PC-9 (cell line): ENCODE data around the gene LRRC63.

ENCODE experiments used
- CTCF ChIP-seq: fragments of 200-600 bp; sonication (generic); conservative IDR thresholded peaks from 2 replicates; pipeline ENCODE4 v1.6.1; 2017; ENCODE audit warnings: mixed run types, antibody characterized with exemption, mild to moderate bottlenecking, moderate library complexity
- EZH2 ChIP-seq: fragments of 200-600 bp; sonication (generic); IDR thresholded peaks from 2 replicates; pipeline ENCODE4 v1.8.0; 2017; ENCODE audit warnings: antibody characterized with exemption, low read depth

- TF ChIP-seq CTCF (no peak), EZH2 (no peak)
Measured at GRCh38 chr13:46314587-46314986, 102.9 kb downstream of the LRRC63 start.
